ENCODE data around the gene EHD4.

- TF ChIP-seq CTCF (IDR thresholded peaks at IDR 0.05; ENCODE audit: low read depth, low read length) = no peak
- TF ChIP-seq EZH2phosphoT487 (IDR thresholded peaks at IDR 0.05; ENCODE audit: low read depth) = no peak
Observed at GRCh38 chr15:41987925-41988275, 15.5 kb upstream of the EHD4 start.
